ENCODE data around the gene CLRN3.

GRCh38 chr10:127934383-127934782, 41.6 kb upstream of the CLRN3 start:
- TF ChIP-seq POLR2A (IDR thresholded peaks at IDR 0.05): no peak
- TF ChIP-seq, protein P1, sequence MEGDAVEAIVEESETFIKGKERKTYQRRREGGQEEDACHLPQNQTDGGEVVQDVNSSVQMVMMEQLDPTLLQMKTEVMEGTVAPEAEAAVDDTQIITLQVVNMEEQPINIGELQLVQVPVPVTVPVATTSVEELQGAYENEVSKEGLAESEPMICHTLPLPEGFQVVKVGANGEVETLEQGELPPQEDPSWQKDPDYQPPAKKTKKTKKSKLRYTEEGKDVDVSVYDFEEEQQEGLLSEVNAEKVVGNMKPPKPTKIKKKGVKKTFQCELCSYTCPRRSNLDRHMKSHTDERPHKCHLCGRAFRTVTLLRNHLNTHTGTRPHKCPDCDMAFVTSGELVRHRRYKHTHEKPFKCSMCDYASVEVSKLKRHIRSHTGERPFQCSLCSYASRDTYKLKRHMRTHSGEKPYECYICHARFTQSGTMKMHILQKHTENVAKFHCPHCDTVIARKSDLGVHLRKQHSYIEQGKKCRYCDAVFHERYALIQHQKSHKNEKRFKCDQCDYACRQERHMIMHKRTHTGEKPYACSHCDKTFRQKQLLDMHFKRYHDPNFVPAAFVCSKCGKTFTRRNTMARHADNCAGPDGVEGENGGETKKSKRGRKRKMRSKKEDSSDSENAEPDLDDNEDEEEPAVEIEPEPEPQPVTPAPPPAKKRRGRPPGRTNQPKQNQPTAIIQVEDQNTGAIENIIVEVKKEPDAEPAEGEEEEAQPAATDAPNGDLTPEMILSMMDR (IDR thresholded peaks at IDR 0.05): no peak
